ENCODE results near the gene F11R. TPM values are rescaled to one million over a fixed set of nuclear protein-coding genes. Genes with fewer than 3 reads are reported as not detected.
"Not testable (repeated sequence)": the region's sequence is repeated elsewhere in the genome, so short reads cannot be mapped to it uniquely, and the experiment has no call there.

Gene F11R
- total RNA-seq, 4 donors from 2014 or later, result 4.5 to 28.2 (median 9.9) TPM

DNA sequence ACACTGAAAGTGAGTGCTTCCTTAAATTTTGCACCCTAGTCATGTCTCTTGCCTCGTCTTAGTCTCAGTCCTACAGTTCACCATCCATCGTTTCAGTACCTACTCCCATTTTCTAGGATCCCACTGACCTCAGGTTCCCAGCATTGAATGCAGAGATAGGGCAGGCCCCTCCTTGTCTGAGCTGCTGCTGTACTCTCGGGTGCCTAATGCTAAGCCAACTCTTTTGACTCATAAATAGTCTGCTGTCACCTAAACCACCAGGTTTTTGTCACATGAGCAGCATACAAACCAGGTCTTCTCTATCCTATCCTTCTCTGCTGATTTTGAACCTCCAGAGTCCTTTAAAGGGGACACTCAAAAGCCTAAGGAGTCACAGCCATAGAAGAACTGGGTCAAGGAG, 45.7 kb upstream of the F11R start:
- WGBS, 2 donors (ENCODE audit: low coverage in 1 of 2), result 58 to 90% methylated on average over 2 to 3 of the region's 3 CpGs
- no peaks in the 10 kb centered on the region for H3K4me1 ChIP-seq
- no peak for ATAC-seq
- H3K4me3 ChIP-seq, result no peak overlapping the region
- no peaks in the 10 kb centered on the region for H3K9me3 ChIP-seq
- TF ChIP-seq EP300 (IDR thresholded peaks at IDR 0.05), result no peak
- TF ChIP-seq POLR2A (IDR thresholded peaks at IDR 0.05), result no peak
- no peak for TF ChIP-seq POLR2AphosphoS5 (IDR thresholded peaks at IDR 0.05)
- TF ChIP-seq, protein P1, sequence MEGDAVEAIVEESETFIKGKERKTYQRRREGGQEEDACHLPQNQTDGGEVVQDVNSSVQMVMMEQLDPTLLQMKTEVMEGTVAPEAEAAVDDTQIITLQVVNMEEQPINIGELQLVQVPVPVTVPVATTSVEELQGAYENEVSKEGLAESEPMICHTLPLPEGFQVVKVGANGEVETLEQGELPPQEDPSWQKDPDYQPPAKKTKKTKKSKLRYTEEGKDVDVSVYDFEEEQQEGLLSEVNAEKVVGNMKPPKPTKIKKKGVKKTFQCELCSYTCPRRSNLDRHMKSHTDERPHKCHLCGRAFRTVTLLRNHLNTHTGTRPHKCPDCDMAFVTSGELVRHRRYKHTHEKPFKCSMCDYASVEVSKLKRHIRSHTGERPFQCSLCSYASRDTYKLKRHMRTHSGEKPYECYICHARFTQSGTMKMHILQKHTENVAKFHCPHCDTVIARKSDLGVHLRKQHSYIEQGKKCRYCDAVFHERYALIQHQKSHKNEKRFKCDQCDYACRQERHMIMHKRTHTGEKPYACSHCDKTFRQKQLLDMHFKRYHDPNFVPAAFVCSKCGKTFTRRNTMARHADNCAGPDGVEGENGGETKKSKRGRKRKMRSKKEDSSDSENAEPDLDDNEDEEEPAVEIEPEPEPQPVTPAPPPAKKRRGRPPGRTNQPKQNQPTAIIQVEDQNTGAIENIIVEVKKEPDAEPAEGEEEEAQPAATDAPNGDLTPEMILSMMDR (IDR thresholded peaks at IDR 0.05), result no peak
- no peak overlapping the region for H3K27ac ChIP-seq
- H3K36me3 ChIP-seq, result no peaks in the 10 kb centered on the region
- H3K27me3 ChIP-seq, result peaks cover 31% of the 10 kb centered on the region

DNA sequence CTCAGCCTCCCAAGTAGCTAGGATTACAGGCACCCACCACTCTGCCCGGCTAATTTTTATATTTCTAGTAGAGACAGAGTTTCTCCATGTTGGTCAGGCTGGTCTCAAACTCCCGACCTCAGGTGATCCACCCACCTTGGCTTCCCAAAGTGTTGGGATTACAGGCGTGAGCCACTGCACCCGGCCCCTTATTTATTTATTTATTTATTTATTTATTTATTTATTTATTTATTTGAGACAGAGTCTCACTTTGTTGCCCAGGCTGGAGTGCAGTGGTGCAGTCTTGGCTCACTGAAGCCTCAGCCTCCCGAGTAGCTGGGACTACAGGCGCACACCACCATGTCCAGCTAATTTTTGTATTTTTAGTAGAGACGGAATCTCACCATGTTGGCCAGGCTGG, 44.7 kb upstream of the F11R start:
- 79 to 89% methylated on average over 4 to 5 of the region's 7 CpGs for WGBS, 2 donors (ENCODE audit: low coverage in 1 of 2)
- not testable (repeated sequence) for H3K9me3 ChIP-seq, H3K4me1 ChIP-seq, H3K4me3 ChIP-seq, ATAC-seq, H3K36me3 ChIP-seq, H3K27ac ChIP-seq
- peaks cover 34% of the 10 kb centered on the region for H3K27me3 ChIP-seq

DNA sequence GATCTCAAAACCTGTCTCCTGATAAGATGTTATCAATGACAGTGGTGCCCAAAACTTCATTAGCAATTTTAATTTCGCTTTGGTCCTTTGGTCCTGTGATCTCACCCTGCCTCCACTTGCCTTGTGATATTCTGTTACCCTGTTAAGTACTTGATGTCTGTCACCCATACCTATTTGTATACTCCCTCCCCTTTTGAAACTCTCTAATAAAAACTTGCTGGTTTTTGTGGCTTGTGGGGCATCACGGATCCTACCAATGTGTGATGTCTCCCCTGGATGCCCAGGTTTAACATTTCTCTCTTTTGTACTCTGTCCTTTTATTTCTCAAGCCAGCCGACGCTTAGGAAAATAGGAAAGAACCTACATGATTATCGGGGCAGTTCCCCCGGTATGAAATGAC, 43.0 kb upstream of the F11R start:
- 52% methylated on average over 3 to 6 of the region's 6 CpGs for WGBS, 2 donors (ENCODE audit: low coverage in 1 of 2)
- ATAC-seq, result not testable (repeated sequence)
- H3K27me3 ChIP-seq, result peaks cover 38% of the 10 kb centered on the region

DNA sequence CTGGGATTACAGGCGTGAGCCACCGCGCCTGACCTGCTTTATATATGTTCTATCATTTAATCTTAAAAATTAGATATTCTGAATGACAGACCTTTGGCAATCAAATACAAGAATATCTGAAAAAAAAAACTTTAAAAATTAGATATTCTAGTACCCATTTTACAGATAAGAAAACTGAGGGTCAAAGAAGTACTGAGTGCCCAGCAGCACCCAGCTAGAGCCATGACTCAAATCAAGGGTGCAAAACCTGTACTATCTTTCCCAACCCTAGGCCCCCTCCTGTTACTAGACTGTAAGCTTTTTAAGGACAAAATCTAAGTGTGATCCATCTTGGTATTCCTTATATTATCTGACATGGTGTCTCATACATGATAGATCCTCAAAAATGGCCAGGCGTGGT, 40.5 kb upstream of the F11R start:
- no peak for TF ChIP-seq POLR2A (IDR thresholded peaks at IDR 0.05)
- TF ChIP-seq, protein P1 (IDR thresholded peaks at IDR 0.05), result no peak
- TF ChIP-seq EP300 (IDR thresholded peaks at IDR 0.05), result no peak
- TF ChIP-seq POLR2AphosphoS5 (IDR thresholded peaks at IDR 0.05), result no peak
- H3K27ac ChIP-seq, result no peak overlapping the region
- H3K4me1 ChIP-seq, result no peaks in the 10 kb centered on the region
- 95 to 100% methylated on average over 3 of the region's 4 CpGs for WGBS, 2 donors (ENCODE audit: low coverage in 1 of 2)
- peaks cover 41% of the 10 kb centered on the region for H3K27me3 ChIP-seq
- H3K4me3 ChIP-seq, result no peak overlapping the region
- H3K36me3 ChIP-seq, result no peaks in the 10 kb centered on the region
- H3K9me3 ChIP-seq, result no peaks in the 10 kb centered on the region
- no peak for ATAC-seq

More for the DNA sequence above, 43.0 kb upstream of the F11R start:
- not testable (repeated sequence) for H3K36me3 ChIP-seq, H3K4me1 ChIP-seq, H3K4me3 ChIP-seq, H3K9me3 ChIP-seq, H3K27ac ChIP-seq

DNA sequence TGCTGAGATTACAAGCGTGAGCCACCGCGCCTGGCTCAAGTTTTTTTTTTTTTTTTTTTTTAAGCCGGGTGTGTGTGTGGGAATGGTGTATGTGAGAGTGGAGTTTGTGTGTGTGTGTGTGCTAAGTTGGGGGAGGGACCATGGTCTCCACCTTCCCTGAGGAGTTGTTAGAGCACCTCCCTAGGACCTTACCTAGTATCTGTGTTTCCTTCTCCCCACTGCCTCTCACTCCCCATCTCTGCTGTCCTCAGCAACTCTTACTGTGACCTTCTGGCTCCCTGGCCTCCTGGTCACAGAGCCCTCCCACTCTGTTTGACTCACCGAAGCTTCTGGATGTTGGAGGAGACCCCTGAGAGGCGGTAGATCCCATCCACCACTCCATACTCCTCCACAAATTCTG, 38.3 kb upstream of the F11R start:
- H3K4me1 ChIP-seq, result no peaks in the 10 kb centered on the region
- no peak overlapping the region for H3K27ac ChIP-seq
- H3K36me3 ChIP-seq, result no peaks in the 10 kb centered on the region
- TF ChIP-seq POLR2AphosphoS5 (IDR thresholded peaks at IDR 0.05) (no peak), EP300 (IDR thresholded peaks at IDR 0.05) (no peak), POLR2A (IDR thresholded peaks at IDR 0.05) (no peak)
- TF ChIP-seq, protein P1 (IDR thresholded peaks at IDR 0.05), result no peak
- peaks cover 47% of the 10 kb centered on the region for H3K27me3 ChIP-seq
- H3K4me3 ChIP-seq, result no peak overlapping the region
- 49 to 86% methylated on average over 4 of the region's 6 CpGs for WGBS, 2 donors (ENCODE audit: low coverage in 1 of 2)
- no peaks in the 10 kb centered on the region for H3K9me3 ChIP-seq
- no peak for ATAC-seq

DNA sequence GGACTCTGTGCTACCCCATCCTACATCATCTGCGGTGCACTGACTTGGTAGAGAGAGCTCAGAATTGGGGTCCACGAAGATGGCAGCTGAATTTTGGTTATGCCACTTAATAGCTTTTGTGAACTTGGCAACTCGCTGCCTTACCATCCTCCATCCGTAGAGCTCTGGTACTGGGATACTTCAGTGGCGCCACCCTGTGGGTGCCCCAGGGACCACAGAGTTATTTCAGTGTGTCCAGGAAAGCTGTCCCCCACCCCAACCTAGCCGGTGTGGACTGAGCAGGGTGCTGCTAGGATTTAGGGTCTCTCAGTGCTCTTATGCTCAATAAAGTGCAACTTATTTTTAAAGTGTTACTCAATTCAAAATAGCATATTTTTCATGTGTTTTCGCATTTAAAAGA, 33.9 kb upstream of the F11R start:
- Histone ChIP-seq H3K9me3 (no peaks in the 10 kb centered on the region), H3K4me3 (no peak overlapping the region), H3K36me3 (peaks cover 0 to 5% of the 10 kb centered on the region in 2 donors), H3K27ac (no peak overlapping the region), H3K27me3 (peaks cover 51% of the 10 kb centered on the region), H3K4me1 (no peaks in the 10 kb centered on the region)
- 88 to 89% methylated on average over 1 to 4 of the region's 7 CpGs for WGBS, 2 donors (ENCODE audit: low coverage in 1 of 2)
- no peak for TF ChIP-seq EP300 (IDR thresholded peaks at IDR 0.05)
- no peak for TF ChIP-seq POLR2A (IDR thresholded peaks at IDR 0.05)
- TF ChIP-seq POLR2AphosphoS5 (IDR thresholded peaks at IDR 0.05), result no peak
- no peak for ATAC-seq
